HUDEP-2 (cell line): ENCODE data around the gene NHSL2.

Source experiments
- DNase-seq, 76 experiments: peaks; one replicate each; lab custom pipeline; 2025; ENCODE audit not compliant: unreplicated experiment in 76 of 76; lab: John Stamatoyannopoulos, UW

NHSL2 gene

GRCh38 chrX:71989768-71990426 lies 79.3 kb downstream of the NHSL2 start:
- DNase-seq, result no peak

GRCh38 chrX:71990518-71990917 lies 79.9 kb downstream of the NHSL2 start:
- no peak for DNase-seq

- no peak for DNase-seq
These were observed 80.5 kb downstream of the NHSL2 start for GRCh38 chrX:71991164-71991563.

GRCh38 chrX:71992711-71993110 lies 82.1 kb downstream of the NHSL2 start:
- no peak for DNase-seq

GRCh38 chrX:71993371-71993770 lies 82.7 kb downstream of the NHSL2 start:
- no peak for DNase-seq

GRCh38 chrX:71994601-71995000 lies 84.0 kb downstream of the NHSL2 start:
- no peak for DNase-seq

- no peak for DNase-seq
These were observed 84.5 kb downstream of the NHSL2 start for GRCh38 chrX:71995122-71995521.

GRCh38 chrX:71996136-71996535 lies 85.5 kb downstream of the NHSL2 start:
- no peak for DNase-seq

GRCh38 chrX:71996826-71997225 lies 86.2 kb downstream of the NHSL2 start:
- DNase-seq, result no peak

- DNase-seq, result no peak
These were observed 86.7 kb downstream of the NHSL2 start for GRCh38 chrX:71997320-71997719.

- peak in 33 of 76 experiments; percentile 0 to 38 (median 5) for DNase-seq
These were observed 88.3 kb downstream of the NHSL2 start for GRCh38 chrX:71998836-71999509.

GRCh38 chrX:71999535-71999934 lies 88.9 kb downstream of the NHSL2 start:
- DNase-seq, result no peak

GRCh38 chrX:72001471-72001870 lies 90.8 kb downstream of the NHSL2 start:
- no peak for DNase-seq

GRCh38 chrX:72001906-72002305 lies 91.3 kb downstream of the NHSL2 start:
- no peak for DNase-seq

GRCh38 chrX:72002875-72003274 lies 92.2 kb downstream of the NHSL2 start:
- DNase-seq, result no peak

GRCh38 chrX:72003811-72004750 lies 93.4 kb downstream of the NHSL2 start:
- no peak for DNase-seq

GRCh38 chrX:72005046-72005445 lies 94.4 kb downstream of the NHSL2 start:
- DNase-seq, result no peak

GRCh38 chrX:72006461-72006860 lies 95.8 kb downstream of the NHSL2 start:
- no peak for DNase-seq

GRCh38 chrX:72009731-72010130 lies 99.1 kb downstream of the NHSL2 start:
- DNase-seq, result no peak

- no peak for DNase-seq
These were observed 101.1 kb downstream of the NHSL2 start for GRCh38 chrX:72011734-72012133.

GRCh38 chrX:72015383-72015782 lies 104.7 kb downstream of the NHSL2 start:
- peak in 2 of 76 experiments; percentile 2 for DNase-seq
